NAMALWA (cell line): ENCODE data around the gene LRRIQ1.

Experiments used
- DNase-seq: peaks from one replicate; pipeline ENCODE4 v3.0.0-alpha.2; 2015; ENCODE audit warnings: low spot score

LRRIQ1 gene

DNA sequence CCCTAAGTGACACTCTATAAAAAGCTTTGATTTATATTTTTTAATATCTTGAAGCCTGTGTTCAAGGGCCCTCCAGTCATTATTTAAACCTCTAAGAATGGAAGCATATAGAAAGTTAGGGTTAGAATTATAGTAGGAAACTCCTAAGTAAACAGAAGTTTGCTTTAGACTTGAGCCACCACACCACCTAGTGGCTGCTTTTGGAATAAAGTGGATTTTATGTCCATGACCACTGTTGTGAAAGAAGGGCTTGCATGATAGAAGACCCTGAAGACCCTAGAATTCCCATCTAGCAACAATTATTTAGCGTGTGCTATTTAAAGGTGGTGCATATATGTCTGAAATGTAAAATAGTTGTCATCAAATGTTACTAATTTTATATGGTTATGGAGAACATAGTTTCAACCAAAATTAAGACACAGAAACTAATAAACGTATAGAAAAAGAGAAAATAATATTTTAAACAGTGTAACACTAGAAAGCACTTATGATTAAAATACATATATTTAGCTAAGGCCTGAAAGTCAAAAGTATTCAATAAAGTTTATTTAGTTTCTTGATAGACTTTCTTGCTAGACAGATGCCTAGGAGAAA, 21.3 kb downstream of the LRRIQ1 start:
- DNase-seq: peak; percentile 69

DNA sequence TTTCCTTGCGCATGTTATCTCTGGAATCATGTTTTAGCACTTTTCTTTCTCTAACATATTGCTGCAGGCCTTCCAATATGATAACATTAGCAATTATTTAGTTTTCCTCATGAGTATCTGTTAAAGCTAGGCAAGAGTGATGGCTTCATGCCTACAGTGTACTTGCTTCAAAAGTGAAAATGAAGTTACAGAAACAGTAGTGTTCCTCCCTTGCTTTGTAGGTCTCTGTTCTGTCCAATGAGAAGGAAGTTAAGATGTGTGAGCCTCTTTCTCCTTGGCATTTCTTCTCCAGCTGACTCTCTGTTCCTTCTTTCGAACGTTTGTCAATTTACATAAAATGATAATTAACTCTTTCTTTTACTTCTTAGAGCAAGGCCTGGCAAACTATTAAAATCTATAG, 22.2 kb downstream of the LRRIQ1 start:
- DNase-seq: no peak

DNA sequence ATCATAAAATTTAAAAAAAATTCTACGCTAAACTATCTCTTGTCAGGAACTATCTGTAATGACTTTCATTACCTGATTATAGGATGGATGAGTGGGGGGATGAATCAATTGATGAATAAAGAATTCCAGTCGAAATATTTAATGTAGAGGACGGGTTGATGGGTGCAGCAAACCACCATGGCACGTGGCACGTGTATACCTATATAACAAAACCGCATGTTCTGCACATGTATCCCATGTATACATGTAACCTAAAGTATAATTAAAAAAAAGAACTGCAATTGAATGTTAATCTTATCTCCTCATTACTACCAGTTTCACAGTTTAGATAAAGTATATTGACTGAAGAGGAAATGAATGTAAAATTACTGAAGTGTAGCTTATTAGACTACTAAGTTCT, 23.4 kb downstream of the LRRIQ1 start:
- no peak for DNase-seq

DNA sequence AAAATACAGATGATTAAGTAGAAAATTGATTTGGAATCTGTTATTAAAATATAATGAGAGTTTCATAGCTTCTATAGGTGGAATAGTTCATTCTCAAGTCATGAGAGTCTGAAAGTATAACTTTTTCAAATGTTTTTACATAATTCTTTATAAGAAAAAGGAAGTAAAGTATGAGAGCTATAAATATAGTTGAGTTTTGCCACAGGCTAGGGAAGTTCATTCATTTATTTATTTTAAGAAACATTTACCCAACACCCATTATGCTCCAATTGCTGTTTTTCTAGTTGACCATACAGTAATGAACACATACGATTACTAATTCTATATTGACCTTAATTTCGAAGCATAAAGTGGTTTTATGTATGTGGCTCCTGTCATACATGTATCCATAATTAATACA, 24.8 kb downstream of the LRRIQ1 start:
- DNase-seq: no peak

DNA sequence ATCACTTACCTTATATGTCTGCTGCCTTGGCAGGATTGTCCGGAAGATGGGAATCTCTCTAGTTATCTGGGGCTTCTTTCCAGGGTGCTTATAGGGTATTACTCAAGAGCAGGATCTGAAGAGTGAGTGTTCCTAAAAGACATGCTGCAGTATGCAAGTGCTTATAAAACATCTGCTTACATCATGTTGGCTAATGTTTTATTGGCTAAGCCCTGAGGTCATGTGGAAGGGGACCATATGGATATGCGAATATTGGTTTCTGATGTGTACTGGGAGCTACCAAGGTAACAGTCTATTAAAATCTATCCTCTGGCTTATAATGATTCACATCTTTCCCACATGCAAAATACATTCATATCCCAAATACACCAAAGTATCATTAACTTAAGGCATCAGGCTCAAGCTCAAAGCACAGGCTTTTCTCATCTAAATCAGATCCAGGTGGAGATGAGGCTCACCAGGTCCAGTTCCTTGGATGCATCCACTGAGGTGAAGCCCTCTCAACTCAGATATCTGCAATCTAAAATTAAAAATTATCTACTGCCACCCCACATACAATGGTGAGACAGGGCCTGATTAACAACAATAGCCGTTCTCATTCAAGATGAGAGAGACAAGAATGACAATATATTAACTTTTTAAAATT, 29.8 kb downstream of the LRRIQ1 start:
- DNase-seq: no peak

DNA sequence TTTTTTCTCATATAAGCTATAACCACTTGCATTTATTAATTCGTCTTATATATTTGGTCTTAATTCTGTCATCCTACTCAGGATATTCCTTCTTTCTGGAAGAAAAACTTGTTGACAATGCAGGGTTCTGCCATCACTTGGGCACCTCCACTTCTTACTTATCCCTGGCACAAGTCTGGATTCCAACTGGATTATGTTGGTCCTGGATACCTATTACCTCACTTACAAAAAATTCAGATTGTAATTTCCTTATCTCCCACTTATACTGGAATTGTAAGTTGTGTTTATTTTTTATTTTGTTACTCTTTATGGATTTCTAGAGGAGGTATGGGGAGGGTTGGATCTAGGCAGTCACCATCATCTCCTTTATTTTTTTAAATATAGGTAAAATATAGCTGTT, 36.7 kb downstream of the LRRIQ1 start:
- DNase-seq: no peak

DNA sequence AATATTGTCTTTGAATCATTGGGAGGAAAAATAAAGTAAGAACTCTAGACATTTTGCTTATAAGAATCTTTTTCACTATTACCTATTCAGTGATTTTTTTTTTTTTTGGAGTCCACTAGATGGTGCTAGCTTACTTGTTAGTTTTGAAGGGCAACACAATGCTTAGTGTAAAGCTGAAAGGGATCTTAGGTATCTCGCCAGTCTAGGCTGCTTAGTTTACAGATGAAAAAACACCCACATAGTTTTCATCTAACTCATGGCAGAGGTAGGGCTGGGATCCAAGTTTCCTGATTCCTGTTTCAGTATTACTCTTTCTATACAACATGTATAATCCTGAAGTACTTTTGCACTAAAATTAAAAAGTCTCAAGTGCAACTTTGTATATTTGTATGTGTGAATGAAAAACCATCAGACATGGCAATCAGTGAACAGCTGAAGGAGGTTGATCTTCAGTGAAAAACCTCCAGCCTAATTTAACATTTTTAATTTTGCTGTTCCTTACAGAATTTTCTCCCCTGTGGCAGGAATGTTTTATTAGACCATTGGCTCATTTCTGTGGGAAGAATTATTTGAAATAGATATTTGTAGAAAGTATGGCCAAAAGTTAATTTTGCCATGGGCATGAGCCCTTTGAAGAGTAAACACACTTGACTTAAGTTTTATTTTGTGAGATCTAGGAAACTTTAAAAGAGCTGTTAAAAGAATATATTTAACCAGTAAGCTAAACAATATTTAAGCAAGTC, 40.7 kb downstream of the LRRIQ1 start:
- DNase-seq: peak; percentile 63

DNA sequence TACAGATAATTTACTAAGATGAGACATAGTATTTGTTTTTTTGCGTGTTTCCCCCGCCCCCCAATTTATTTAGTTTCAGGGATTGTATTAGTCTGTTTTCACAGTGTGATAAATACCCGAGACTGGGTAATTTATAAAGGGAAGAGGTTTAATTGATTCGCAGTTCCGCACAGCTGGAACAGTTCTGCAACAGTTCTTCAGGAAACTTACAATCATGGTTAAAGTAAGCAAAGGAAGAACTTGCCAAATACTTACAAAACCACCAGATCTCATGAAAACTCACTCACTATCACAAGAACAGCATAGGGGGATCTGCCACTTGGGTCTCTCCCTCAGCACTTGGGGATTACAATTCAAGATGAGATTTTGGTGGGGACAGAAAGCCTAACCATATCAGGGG, 48.9 kb downstream of the LRRIQ1 start:
- DNase-seq: no peak

DNA sequence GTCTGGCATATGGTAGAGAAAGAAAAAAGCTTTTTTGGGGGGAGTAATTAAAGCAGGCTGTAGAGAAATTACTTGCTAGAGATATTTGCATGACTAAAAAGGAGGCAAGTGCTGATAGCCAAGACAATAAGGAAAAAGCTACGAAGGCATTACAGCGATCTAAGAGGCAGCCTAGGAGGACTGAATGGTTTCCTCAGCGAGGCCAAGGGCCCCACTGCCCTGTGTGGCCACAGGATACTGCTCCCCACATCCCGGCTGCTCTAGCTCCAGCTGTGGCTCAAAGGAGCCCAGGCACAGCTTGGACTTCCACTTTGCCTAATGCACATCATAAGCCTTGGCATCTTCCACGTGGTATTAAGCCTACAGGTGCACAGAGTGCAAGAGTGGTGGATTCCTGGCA, 53.6 kb downstream of the LRRIQ1 start:
- DNase-seq: no peak

DNA sequence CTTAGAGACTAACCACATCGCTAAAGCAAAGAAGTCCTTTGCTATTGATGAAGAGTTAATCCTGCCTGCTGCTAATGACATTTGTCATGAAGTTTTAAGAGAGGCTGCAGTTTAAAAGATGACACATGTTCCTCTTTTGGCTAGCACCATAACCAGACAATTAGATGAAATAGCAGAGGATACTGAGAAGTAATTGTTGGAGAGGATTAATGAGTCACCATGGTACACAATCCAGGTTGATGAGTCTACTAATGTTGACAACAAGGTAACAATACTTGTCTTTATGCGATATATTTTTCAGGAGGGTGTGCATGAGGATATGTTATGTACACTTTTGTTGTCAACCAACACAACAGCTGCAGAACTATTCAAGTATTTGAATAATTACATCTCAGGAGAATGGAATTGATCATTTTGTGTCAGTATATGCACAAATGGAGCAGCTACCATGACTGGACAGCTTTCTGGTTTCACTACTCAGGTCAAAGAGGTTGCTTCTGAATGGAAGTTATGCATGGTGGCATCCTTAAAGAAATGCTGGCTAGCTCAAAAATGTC, 56.7 kb downstream of the LRRIQ1 start:
- DNase-seq: no peak

DNA sequence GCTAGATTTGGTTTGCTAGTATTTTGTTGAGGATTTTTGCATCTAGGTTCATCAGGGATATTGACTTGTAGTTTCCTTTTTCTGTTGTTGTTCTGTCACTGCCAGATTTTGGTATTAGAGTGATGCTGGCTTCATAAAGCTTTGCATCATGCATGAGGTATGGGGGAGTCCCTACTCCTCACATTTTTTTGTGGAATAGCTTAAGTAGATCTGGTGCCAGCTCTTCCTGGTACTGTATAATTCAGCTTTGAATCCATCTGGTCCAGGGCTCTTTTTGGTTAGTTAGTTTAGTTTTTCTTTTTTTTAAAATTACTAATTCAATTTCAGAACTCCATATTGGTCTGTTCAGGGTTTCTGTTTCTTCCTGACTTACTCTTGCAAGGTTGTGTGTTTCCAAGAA, 59.4 kb downstream of the LRRIQ1 start:
- no peak for DNase-seq

DNA sequence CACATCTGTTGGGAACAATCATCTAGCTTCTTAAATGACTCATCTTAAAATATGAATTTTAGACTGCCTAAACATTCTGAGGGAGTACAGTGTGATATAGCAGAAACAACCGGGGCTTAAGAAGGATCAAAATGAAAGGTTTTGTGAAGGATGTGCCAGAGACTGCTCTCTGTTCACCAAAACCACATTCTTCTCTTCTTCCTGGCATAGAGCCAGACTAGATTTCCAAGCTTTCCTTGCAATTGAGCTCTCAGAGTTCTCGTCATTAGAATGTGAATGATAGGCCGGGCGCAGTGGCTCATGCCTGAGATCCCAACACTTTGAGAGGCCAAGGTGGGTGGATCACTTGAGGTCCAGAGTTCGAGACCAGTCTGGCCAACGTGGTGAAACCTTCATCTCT, 94.5 kb downstream of the LRRIQ1 start:
- no peak for DNase-seq

DNA sequence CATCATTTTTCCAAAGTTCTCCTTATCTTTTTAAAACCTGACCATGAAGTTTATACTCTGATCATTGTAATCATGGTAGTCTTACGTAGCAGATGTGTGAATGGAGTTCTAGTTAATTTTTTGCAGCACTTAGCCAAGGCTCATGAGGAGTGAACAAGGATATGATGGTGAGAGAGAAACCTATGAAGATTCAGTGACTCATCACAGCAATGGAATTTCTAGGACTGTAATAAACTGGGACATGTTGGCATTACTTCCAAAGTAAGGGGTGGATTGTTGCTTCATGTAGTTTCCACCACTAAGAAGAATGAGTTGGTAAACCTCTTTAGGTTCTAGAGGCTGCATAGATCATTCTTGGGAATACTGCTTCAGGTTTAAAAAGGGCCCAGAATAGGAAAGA, 102.7 kb downstream of the LRRIQ1 start:
- no peak for DNase-seq

DNA sequence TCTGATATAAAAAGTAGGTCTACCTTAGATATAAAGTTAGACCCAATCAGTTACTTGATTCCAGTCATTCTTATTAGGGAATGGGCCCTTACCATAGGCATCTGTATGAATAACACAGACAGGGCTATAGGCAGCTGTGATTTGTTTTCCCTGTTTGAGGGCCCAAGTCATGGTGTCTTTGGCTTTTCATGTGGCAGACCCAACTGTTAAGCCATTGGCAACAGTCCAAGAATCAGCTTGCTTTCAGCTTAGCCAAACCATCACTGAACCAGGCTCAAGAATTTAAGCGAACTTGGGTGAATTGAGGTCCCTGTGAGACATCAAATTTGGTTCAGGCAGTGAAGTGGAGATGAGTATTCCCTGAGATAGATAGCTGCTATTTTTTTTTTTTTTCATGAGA, 111.2 kb downstream of the LRRIQ1 start:
- DNase-seq: no peak

DNA sequence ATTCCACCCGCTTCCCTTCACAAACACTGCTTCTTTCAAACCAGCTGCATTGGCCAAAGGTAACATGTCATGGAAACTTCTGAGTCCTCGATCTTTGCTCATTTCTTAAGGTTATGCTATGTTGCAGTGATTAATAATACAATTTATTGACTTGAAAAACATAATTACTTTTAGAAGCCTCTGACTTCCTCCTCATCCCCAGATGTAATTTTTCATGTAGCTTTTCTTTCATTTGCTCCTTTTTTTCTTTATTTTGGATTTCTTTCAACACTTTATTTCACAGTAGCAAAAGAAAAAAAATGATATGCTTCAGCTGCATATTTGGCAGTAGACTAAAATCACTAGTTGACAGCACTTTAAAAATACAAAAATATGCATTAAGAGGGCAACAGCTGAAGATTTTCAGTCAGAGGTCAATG, 116.2 kb downstream of the LRRIQ1 start:
- DNase-seq: no peak

DNA sequence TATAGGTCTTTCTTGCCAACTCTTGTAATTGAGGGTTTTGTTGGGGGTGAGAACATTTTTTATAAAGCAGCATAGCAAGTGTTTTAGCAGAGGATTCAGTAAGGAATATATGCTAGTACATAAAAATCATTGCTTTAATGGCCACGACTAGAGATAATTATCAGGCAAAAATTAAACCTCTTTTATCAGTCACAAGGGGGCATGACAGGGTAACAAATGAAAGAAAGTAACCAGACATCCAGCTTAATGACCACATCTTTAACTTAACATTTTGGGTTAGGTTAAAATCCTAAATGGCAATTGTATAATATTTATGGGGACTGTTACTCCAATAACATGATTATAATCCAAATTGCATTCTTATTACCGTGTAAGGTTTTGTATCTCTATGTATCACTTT, 119.6 kb downstream of the LRRIQ1 start:
- peak; percentile 41 for DNase-seq

DNA sequence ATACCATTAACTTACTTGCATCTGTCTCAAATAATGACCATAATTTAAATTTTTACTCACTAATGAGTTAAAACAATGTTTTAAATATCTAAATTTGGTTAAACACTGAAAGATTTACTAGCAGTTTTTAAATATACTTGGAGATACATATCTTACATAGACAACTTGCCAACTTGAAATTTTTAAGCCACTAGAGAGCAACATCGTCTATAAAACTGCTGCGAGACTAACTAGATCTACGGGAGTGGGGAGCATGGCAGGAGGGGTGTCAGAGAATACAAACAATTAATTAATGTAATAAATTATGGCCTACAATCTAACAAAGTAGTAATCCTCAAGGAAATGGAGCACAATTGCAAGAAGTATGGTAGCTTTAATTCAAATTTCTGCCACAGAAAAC, 120.4 kb downstream of the LRRIQ1 start:
- no peak for DNase-seq

DNA sequence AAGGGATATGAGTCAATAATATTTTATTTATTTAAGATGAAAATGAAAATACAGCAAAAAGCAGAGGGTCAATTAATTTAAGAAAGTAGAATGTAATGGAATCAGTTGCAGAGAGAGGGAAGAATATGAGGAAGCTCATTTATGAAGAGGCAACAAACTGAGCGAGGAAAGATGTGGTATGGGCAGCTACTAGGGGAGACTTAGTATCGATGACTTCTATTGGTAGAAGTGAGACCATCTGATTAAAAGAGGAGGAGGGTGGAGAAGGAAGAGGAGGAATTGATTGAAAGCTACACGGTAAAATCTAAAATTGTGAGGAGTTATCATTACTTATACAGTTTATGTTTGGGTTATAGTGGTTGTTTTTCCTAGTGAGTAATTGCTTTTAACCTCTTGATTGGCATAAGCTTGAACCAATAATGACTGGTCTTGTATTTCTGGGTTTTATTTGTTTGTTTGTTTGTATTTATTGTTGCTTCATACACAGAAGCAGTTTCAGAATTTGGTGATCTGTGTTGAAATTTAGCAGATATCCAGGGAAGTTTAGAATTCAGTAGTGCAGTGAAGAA, 121.0 kb downstream of the LRRIQ1 start:
- DNase-seq: no peak

DNA sequence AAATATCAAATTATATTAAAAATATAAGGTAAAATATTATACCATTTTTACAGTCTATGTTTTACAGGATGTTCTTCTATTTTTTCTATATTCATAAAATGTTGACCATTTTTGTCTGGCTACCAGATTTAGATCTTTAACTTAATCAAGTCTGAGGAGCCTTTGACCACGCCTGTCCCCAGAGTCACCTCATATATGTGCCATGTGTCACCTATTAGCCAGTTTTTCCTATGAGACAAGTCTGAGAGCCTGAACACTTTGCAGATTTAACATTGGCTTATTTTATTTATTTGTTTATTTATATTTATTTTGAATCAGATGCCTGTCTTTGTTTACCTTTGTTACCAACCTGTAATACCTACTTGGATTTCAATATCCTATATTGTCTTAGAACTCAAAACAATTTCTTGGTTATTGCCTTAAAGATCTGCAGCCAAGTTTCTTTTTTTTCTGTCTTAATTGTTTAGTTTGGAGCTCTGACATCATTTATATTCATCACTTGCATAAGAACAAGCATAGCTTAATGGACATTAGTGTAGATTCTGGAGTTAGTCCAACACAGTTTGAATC, 127.7 kb downstream of the LRRIQ1 start:
- DNase-seq: no peak

DNA sequence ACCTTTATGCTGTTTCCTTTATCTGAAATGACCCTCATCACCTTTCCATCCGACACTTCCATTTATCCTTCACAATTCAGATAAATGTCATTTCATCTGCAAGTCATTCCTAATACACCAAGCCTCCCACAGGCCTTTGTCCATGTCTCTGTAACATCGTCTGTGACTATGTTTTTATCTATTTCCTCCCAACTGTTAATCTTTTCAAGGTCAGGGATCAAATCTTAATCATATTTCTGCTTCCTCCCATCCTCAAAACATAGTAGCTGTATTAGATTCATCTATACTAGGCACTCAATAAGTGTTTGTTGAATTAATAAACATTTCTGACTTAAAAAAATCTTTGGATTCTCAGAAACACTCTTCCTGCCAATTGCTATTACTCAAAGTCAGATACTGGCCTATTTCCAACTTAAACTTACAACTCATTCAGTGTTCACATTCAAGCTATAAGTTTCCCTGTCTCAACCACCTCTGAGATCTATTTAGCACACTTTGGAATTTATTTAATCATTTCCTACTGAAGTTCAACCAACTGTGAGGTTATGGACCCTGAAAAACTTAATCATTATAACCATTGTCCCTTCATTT, 143.6 kb downstream of the LRRIQ1 start:
- DNase-seq: no peak

DNA sequence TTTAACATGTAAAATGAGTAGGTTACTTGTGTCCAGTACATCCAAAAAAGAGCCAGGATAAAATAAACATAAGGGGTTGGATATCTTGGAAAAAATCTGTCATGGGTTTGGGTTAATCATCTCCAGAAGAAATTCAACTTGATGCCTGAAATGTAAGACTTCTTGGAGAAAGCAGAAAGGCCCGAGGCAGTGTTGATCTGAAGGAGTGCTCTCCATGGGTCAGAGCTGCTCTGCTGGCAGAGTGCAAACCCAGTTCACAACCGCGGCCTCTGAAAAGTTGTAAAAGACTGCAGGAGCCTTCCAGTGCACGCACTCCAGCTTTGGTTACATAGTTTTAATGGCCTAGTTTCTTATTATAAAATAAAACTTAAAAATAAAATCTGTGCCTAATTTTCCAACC, 146.5 kb downstream of the LRRIQ1 start:
- no peak for DNase-seq

DNA sequence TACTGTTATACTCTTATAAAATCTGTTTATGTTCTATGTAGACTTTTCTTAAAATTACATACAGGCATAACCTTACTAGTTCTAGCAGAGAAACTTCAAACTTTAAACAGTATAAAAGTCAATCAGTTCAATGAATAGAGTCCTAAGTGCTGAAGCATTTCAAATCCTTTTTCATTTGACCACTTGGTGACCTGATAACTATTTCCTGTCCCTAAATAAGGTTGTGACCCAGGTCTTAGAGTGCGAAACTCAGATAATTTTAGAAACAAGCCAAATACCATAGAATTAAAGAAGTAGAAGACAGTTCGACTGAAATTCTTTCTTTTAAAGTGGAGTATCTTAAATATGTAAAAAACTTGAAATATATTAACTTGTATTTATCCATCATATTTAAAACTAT, 147.7 kb downstream of the LRRIQ1 start:
- DNase-seq: no peak
